PFSK-1 (cell line): ENCODE measurements around the gene ATP6V1G2.

Experiments
- FOXP2 ChIP-seq: optimal IDR thresholded peaks from 2 replicates; pipeline ENCODE3; 2011; ENCODE audit warnings: borderline replicate concordance, control low read depth, inconsistent platforms; ENCODE audit not compliant: insufficient read depth; ENCODE audit errors: extremely low read length, extremely low read depth
- POLR2AphosphoS5 ChIP-seq: IDR thresholded peaks from 2 replicates; pipeline ENCODE4 v1.6.1; 2012; ENCODE audit warnings: low read depth, mild to moderate bottlenecking, control low read depth, low read length, moderate library complexity
- REST ChIP-seq, 2 experiments: IDR thresholded peaks; 2 replicates each; pipeline versions ENCODE4 v1.6.1 to v1.8.0; 2011 to 2012; ENCODE audit warnings: low read depth in 2 of 2, low read length in 2 of 2, control low read depth in 1 of 2, inconsistent platforms in 1 of 2, mild to moderate bottlenecking in 1 of 2, moderate library complexity in 1 of 2; ENCODE audit not compliant: insufficient read depth in 1 of 2
- SIN3A ChIP-seq: IDR thresholded peaks from 2 replicates; pipeline ENCODE4 v1.6.1; 2012; ENCODE audit warnings: mild to moderate bottlenecking, low read length, moderate library complexity, borderline replicate concordance; ENCODE audit not compliant: insufficient read depth
- TAF1 ChIP-seq: IDR thresholded peaks from 2 replicates; pipeline ENCODE4 v1.6.1; 2012; ENCODE audit warnings: low read length, control low read depth, borderline replicate concordance; ENCODE audit not compliant: insufficient read depth

- TF ChIP-seq POLR2AphosphoS5 (no peak), TAF1 (no peak), REST (IDR thresholded peaks at IDR 0.05; ENCODE audit: insufficient read depth in 1 of 2, low read depth in 2 of 2, low read length in 2 of 2) (no peak), SIN3A (no peak), FOXP2 (no peak)
Measured at GRCh38 chr6:31502586-31502985, 43.8 kb downstream of the ATP6V1G2 start.
